IPS-NIHi7 (cell line): ENCODE data around the gene GMDS.

ENCODE experiments used
- DNase-seq: peaks from one replicate; pipeline ENCODE4 v3.0.0; 2012; ENCODE audit warnings: mixed read lengths; ENCODE audit errors: extremely low spot score

Gene GMDS

GRCh38 chr6:1739220-1739619 lies 506.2 kb downstream of the GMDS start:
- no peak for DNase-seq

DNA sequence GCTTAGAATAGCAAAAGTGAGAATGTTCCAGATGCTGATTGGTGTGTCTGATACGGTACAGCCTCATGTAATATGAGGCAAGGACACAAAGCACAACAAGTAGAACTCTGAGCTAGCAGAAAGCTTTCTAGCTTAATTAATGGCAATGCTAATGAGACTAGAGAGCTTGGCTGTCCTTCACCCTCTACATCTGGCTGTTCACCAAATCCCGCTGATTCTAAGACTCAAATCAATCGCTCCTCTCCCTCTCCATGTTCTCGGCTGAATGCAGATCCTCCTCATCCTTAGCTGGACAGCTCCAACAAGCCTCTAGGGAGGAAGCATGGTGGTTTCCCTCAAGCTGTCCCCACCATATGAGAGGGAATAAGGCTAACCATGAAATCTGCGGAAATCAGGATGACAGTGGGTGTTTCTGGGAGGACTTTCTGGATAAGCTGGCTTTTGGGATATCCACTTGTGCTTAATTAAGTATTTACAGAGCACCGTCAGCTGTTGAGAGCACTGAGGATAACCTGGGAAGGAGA lies 506.8 kb downstream of the GMDS start:
- DNase-seq: no peak

GRCh38 chr6:1737463-1738311 lies 507.7 kb downstream of the GMDS start:
- DNase-seq: no peak

GRCh38 chr6:1736346-1737105 lies 508.9 kb downstream of the GMDS start:
- DNase-seq: no peak

DNA sequence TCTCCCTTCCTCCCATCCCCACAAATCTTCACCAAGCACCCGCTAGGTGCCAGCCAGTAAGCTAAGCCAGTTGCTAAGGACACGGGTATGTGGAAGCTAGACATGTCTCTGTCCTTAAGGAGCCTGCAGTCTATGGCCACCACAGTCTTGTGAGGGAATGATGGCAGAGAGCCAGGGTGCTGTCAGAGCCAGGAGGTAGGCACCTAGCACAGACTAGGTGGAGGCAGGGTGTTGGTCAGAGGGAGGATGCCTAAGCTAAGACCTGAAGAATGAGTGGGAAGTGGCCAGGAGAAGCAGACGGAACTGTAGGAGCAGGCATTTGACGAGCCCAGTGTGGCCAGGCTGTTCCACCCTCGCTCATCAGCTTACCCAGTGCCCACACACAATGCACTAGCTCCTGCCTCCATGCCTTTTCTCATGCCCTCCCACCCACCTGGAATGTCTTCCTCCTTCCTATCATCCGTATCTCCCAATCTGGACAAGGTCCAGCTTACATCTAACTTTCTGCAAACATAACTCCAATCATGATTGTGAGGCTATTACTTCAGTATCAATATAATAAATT lies 510.1 kb downstream of the GMDS start:
- DNase-seq: no peak

- DNase-seq: no peak
Observed at GRCh38 chr6:1730882-1731281, 514.5 kb downstream of the GMDS start.

DNA sequence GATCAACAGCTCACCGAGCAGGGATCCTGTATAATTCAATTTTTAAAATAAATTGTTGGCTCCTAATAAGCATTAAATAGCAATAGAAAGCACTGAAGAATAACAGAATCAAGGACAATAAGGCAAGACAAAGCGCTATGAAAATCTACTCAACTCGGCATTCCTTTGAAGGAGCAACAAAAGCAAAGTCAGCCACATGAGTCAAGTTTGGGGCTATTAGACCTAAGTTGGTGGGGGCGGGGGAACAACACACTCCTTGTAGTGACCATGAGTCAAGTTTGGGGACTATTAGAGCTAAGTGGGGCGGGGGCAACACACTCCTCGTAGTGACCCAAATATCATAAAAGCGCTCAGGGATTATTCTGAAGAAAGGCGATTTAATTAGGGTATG lies 515.7 kb downstream of the GMDS start:
- DNase-seq: no peak

DNA sequence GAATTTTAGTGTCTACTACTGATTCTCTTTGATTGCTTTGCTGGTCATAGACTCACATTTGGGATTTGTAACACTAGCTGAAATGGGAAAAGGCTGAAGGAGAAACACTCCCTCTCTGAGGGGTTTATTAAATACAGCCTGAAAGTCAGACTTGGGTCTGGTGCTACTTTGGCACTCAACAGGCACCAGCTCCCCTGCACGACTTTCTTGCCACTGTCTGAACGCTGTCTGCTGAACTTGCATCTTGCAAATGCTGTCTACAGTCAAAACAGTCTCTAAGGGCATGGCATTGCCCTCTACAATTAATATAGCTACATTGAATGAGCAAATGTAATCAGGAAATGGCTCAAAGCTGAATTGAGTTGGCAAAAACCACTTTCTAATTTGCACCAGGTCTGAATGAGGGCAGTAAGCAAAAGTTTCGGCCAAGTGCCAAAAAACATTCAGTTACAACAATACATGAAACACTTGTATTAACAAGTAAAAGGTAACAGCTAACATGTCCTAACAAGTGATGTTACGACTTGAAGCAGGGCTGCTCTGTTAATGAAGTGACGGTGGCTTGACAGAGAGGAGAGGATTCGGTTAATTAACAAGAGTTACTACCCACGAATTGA lies 516.2 kb downstream of the GMDS start:
- no peak for DNase-seq

- DNase-seq: no peak
Observed at GRCh38 chr6:1726341-1726768, 519.0 kb downstream of the GMDS start.

DNA sequence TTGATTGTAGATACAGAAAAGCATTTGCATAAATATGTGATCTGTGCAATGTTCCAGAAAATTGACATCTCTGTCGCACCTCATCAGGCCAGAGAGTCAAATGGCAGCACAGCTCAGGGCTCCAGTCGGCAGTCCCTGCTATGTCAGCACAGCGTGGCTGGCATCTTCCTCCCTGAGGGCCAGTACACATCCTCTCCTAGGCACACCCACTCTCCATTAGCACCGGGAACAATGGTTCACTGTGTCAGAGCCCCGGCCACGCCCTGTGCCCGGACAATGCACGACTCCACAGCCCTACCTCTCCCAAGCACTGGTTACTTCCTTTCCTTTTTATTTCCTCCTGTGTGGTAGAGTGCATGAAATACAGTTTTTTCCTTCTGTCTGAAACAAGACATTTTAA lies 520.8 kb downstream of the GMDS start:
- DNase-seq: no peak

DNA sequence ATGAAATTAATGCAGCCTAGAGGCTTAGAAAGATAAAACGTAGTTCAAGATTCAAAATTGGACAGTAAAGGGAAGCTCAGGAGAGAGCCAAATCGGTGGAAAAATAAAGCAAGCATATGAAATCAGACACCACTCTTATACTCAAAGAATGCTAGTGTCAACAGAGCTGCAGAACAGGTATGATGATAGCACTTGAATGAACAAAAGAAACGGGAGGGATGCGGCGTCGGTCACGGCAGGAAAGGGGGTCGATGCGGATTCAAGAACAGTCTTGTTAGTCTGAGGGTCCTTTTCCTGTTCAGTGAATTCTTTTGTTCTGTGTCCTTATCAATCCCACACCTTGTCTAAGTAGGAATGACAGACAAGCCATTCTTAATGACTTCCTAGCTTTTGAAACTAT lies 521.3 kb downstream of the GMDS start:
- DNase-seq: no peak

- DNase-seq: no peak
Observed at GRCh38 chr6:1722801-1723200, 522.6 kb downstream of the GMDS start.

DNA sequence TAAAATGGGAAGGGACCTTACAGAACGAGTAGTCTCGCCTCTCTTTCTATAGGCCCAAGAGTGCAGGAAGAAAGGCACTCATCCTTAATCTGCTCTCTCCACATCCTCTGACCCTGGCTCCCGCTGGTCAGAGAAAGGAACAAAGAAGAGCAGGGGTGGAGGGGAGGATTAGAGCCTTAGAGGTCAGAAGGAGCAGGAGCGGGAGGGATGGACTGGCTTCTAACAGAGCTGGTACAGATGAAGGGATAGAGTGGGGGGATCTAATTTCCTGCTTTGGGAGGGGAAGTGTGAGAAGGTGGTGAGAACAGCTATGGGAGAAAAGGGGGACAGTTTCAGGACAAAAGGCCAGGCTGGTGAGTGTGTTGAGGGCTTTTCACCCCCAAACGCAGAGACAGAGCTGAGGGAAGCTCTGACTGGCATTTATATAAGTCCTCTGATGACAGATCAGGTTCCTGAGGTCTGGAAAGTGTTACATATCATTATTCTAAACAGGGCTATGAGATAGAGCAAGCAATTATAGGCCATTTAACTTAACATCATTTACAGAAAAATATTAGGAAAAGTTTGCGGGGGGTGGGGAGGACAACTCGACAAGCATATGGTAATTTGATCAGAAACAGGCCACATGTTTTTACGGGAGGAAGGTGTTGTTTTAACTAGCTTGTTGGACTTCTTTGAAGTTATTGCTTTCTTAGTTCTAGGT lies 524.6 kb downstream of the GMDS start:
- DNase-seq: peak; percentile 61

DNA sequence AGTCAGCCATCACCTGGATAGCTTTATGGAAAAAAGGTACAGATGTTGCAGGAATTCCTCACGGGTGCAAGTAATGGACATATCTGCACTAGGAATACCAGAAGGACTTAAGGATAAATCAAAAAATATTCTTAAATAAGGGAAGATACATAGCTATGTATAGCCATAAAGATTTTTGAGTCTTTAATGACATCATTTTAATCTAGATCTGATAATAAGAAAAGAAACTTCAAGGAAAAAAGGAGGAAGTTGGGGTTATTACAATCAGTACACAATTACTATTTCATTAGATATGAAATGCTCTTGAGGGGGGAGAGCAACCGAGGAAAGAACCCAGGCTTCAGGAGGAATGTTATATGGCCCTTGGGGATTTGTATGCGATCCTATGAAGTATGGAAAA lies 525.5 kb downstream of the GMDS start:
- DNase-seq: no peak

DNA sequence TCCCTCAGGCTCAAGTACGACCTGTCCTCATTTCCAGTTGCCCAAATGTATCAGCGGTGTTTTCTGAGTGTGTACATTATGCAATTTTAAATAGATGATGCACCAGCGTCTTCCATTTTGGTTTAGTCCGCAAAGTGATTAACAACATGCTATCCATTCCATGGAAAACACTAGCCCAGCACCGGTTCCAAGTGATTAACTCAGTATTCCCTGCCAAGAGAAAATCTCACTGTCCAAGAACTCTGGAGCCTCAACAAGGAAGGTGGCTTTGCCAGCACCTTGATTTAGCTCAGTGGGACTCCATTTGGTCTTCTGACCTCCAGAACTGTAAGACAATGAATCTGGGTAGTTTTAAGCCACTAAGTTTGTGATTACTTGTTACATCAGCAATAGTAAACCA lies 528.5 kb downstream of the GMDS start:
- no peak for DNase-seq

DNA sequence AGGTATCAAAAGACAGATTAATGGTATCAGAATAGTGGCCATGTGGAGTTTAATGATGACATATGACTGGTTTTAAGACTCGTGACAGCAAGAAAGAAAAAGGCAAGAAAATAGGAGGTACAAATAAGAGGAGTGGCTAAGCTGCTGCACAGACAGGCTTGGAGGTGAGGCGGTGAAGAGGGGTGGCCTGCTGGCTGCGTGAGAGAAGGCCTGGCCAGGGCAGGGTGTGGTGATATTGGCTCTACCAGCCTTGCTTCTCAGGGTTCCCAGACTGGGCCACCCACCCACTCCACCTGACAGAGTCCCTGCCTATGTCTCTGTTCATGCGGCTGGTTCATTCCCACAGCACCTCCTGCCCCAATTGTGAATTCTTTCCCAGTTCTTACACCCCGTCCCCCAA lies 529.0 kb downstream of the GMDS start:
- DNase-seq: no peak

DNA sequence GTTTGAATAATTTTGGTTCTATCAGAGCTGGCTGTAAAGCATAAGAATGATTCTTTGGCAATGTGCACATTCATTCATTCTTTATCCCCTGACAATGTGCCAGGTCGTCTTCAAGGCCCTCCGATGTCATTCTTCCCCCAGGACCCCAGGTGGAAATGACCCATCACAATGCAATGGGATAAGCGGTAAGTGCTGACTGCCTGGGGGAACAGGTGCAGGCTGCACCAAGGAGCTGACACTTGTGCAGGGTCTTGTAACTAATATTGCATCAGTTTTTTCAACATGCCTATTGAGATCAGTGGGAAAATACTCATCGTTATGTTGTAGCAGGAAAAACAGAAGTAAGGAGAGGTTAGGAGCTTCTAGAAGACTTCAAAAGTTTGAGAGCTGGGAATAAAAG lies 530.1 kb downstream of the GMDS start:
- DNase-seq: no peak

DNA sequence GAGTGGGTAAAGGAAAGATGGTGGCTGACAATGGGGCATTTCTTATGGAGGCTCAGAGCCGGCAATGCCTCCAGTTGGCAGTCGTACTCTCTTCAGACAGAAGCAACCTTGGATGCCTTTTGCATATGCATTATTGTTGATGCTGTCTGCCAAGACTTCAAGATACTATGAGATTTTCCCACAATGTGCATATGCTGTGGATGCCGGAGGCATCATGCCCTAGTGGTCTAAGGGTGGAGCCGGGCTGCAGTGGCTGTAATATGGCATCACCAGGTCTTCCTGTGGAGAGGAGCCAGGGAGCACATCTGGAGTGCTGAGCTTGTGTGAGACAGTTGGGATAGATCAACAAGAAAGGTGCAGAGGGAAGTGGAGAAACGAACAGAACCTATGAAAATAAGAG lies 530.8 kb downstream of the GMDS start:
- no peak for DNase-seq

- DNase-seq: no peak
Observed at GRCh38 chr6:1713016-1713600, 532.3 kb downstream of the GMDS start.

DNA sequence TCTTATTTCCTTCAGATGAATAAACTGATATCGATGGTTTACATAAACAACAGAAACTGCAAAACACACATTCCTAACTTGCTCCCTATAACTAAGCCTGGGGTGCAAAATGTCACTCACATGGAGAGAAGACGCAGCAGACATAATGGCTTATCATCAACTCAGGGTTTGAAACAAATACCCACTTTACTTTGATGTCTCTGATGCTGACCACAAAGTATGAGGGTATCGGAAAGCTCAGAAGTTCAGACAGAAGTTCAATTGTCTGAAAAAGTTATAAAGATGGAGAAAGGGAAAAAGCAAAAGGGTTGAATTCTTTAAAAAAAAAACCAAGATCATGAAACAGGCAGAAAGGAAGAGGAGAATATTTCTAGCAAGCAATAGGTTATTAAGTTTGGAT lies 533.0 kb downstream of the GMDS start:
- no peak for DNase-seq

- no peak for DNase-seq
Observed at GRCh38 chr6:1711136-1711535, 534.3 kb downstream of the GMDS start.
